Stimulated activated CD4-positive, alpha-beta T cell treated with anti-CD3 and anti-CD28 coated beads, Interleukin-1b, Interleukin-23, amount 100 ng/mL, for 1 hour (primary cell): ENCODE data around the gene SAP130.

Source experiments
- DNase-seq, 2 donors: peaks; one replicate each; pipeline ENCODE4 v3.0.0-alpha.2; 2020; ENCODE audit warnings: low read depth in 2 of 2

Gene SAP130

DNA sequence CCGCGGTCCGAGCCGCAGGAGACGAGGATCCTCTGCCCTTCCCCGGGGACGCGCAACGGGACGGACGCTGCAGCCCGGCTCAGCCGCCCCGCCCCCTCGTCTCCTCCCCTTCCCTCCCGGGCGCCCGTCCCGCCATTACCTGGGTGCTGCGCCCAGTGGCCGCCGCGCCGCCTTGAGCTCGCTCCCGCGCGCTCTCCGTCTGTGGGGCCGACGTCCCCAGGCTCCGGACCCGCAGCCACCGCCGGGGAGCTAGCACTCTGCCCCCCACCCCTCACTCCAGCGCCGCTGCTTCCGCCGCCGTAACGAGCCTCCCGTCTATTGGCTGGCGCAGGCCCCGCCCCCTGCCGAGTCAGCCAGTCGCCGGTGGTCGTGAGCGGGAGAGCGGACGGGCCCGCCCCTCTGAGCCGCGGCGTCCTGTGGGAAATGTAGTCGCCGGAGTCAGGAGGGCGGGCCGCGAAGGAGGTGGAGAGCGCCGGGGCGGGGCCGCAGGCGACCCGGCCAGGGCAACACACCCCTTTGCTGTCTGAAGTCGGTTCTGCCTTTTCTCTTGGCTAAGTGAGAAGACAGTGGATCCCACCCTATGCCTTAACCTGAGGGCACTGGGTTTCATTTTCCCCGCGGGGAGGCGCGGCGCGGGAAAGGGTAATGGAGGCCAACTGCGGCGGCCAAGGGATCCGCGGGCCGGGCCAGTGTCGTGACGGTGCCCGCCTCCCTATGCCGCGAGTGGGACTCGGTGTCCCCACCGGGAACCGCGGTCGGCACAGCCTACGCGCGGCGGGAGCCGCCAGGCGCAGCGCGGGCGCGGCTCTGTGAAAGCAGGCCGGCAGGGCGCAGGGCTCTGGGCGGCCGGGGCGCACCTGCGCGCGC is at the start of gene SAP130:
Gene SAP130, minus strand, starts transcription at position 259 of the 867 bp plus-strand sequence. CDS start 1,767 bp downstream, outside the sequence.
- DNase-seq, result peak; percentile 94 to 96

DNA sequence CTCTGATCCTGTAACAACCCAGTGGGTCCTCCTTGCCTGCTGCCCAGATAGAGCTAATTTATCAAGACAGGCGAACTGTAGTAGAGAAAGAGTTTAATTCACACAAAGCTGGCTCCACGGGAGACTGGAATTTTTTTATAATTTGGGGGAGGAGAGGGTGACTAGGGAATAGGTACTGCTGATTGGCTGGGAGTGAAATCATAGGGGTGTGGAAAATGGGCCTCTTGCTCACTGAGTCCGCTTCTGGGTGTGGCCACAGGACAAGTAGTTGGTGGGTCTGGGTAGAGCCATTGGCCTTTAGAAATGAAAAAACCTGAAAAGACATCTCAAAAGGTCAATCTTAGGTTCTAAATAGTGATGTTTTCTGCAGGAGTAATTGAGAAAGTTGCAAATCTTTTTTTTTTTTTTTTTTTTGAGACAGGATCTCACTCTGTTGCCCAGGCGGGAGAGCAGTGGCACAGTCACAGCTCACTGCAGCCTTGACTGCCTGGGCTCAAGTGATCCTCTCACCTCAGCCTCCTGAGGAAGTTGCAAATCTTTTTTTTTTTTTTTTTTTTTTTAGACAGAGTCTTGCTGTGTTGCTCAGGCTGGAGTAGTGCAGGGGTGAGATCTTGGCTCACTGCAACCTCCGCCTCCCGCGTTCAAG is 48.7 kb upstream of the SAP130 start:
- no peak for DNase-seq

DNA sequence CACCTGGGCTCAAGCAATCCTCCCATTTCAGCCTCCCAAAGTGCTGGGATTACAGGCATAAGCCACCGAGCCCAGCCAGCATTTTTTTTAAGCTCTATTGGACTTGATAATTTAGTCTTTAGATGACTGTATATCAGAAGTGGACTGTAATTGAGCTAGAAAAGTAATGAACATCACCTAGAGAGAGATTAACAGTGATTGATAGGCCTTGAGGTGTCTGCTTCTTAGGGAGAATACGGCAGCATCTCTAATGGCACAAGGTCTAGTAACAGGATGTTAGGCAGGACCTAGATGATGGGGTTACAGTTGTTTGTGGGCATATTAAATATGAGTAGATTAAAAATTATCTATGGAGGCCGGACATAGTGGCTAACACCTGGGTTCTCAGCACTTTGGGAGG is 45.4 kb upstream of the SAP130 start:
- no peak for DNase-seq

DNA sequence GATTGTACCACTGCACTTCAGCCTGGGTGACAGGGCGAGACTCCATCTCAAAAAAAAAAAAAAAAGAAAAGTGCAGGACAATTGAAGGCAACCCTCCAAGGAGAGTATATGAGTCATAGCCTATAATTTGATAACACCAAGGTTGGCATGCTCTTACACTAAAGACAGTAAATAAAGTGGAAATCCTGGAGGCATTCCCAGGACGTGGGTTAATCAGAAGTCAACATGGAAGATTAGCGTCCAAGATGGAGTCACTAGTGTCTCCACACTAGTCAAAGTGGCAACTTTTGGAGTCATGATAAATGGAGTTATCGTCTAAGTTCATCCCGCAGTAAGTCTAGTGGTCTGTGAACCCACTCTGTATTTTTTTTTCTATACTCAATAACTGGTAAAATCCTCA is 41.9 kb upstream of the SAP130 start:
- DNase-seq, result no peak

DNA sequence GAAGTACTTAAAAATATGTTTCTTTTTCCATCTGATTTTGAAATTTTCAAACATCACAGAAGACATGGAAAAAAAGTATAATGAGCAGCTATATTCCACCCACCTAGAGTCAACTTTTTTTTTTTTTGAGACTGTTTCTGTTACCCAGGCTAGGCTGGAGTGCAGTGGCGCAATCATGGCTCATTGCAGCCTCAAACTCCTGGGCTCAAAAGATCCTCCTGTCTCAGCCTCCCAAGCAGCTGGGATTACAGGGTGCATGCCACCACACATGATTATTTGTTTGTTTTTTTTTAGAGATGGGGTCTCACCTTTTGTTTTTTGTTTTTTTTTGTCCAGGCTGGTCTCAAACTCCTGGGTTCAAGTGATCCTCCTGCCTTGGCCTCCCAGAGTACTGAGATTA is 36.5 kb upstream of the SAP130 start:
- no peak for DNase-seq

DNA sequence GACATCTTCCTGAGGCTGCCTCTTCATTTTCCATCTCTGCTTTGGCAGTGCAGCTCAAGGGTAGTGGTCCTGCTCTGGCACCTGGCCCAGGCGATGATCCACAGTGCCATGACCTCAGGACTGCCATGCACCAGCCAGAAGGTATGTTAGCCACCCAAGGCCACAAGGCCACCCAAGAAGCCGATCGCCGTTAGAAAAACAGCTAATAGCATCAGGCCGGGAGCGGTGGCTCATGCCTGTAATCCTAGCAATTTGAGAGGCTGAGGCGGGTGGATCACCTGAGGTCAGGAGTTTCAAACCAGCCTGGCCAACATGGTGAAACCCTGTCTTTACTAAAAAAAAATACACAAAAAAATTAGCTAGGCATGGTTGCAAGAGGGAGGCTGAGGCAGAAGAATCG is 34.7 kb upstream of the SAP130 start:
- DNase-seq, result no peak

DNA sequence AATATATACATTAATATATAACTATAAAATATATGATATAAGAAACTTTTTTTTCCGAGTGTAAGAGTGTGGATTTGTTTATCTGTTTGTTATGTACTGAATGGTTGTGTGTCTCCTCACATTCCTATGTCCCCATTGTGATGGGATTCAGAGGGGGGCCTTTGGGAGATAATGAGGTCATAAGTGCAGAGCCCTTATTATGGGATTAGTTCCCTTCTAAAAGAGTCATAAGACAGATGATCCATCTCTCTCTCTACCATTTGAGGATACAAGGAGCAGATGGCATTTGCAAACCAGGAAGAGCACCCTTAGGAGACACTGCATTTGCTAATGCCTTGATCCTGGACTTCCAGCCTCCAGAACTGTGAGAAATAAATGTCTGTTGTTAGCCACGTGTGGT is 30.3 kb upstream of the SAP130 start:
- DNase-seq, result no peak

DNA sequence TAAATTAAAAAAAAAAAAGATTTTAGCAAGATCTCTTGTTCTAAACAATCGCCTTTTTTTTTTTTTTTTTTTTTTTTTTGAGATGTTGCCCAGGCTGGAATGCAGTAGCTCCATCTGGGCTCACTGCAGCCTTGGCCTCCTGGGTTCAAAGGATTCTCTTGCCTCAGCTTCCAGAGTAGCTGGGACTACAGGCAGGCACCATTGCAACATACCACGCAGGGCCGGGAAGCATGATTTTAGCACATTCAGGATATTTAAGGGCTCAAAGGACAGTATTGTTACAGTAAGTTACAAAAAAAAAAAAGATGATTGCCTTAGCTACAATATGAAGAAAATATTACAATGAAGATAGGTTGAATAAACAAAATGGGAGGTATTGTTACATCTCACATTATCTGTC is 29.5 kb upstream of the SAP130 start:
- no peak for DNase-seq

DNA sequence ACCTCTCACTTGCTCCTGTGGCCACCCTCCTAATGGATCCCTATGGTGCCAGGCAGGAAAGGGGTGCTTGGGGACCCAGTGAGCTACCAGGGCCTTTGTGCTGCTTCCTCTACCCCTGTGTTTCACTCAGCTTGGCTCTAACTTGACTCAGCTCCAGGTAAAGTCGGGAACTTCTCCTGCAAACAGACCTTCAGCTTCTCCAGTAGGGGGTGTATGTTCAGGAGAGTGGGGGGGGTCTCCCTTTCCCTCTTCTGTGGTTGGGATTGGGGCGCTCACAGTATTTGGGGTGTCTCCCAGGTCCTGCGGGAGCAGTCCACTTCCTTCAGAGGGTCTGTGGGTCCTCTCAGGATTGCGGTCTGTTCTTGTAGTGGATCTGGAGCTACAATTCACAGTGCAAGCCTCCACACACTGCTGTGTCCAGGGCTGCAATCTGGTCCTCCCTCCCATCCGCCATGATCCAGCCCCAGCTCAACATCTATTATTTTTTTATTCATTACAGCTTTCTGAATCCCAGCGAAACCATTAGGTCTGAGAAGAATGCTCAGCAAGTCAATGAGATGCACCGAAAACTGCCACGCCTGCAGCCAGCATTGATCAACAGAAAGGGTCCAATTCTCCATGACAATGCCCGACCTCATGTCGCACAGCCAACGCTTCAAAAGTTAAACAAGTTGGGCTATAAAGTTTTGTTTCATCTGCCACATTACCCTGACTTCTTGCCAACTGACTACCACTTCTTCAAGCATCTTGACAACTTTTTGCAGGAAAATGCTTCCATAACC is 26.4 kb upstream of the SAP130 start:
- DNase-seq, result no peak

DNA sequence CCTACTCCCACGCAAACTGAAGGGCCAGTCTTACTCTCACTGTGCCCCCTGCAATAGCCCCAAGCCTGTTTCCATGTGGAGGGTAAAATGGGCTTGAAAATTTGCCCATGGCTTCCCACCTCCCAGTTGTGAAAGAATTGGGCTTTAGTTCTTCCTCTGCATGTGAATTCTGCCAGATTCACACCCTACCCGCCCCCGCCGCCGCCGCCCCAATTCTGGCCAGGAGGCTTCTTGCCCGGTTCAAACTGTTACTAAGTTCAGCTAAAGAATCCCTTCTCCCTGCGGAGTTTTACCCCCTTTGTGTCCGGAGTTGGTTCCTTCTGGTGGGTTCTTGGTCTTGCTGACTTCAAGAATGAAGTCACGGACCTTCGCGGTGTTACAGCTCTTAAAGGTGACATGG is 25.5 kb upstream of the SAP130 start:
- DNase-seq, result no peak

DNA sequence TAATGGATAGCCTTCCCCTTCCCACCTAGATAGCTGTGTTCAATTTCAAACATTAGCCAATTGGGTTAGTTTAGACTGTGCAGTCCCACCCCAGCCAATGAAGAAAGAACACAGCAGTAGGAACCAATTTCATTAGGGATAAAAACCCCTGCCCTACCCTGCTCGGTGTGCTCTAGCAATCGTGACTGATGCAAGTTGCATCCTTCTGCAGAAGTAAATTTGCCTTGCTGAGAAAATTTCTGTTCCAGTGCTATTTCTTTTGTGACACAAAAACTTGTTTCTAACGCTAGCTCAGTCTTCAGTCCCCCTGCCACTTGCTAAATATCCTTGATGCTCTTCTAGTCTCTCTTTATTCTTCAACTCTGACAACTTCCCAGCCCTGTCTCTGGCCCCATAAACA is 15.2 kb upstream of the SAP130 start:
- no peak for DNase-seq

DNA sequence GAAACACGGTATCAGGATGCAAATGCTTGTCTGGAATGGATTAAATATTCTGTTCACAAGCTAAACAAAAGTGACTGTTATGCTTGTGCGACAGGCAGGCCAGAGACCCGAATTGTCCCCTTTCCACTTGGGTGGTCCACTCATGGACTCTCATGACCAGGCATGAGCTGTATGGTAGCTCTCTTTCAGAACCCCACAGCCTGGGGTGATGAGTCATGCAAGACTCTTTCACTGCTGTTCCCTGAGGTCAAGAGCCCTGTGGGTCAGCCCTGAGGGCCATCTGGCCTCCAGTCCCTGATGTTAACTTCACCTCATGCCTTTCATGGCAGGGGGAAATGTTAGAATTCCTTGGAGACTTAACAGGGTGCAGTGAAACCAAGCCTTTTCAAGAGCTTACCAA is 13.7 kb upstream of the SAP130 start:
- no peak for DNase-seq

DNA sequence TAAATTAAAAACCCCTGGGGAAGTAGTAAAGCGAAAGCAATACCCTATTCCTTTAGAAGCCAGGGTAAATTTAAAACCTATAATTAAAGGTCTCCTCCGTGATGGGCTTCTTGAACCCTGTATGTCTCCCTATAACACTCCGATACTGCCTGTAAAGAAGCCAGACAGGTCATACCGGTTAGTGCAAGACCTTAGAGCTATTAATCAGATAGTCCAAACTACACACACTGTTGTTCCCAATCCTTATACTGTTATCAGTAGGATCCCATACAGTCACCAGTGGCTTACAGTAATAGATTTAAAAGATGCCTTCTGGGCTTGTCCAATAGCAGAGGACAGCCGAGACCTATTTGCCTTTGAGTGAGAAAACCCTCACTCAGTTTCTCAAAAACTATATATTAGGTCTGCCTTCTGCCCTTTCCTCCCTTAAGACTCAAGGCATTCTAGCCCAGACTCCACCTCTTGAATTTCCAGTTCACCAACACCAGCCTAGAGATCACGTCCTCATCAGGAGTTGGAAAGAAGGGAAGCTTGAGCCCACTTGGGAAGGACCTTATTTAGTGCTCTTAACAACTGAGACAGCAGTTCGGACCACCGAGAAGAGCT is 12.4 kb upstream of the SAP130 start:
- no peak for DNase-seq

DNA sequence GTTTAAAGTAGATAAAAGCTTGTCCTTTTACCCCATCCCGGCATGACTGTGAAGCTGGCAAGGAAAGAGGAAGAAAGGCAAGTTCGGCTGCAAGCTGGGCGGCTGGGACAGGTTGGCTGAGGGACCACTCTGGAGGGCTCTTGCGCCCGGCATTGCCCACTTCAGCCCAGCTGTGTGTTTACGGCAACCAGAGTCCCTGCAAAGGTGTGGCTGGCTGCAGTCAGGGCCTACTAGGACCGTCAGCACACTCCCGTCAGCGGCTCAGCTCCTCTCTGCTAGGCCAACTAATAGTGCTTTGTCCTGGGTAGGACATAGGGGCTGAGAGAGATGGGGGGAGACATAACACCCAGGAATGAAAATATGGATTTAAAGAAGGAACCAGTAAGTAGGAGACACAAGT is 11.7 kb upstream of the SAP130 start:
- no peak for DNase-seq

DNA sequence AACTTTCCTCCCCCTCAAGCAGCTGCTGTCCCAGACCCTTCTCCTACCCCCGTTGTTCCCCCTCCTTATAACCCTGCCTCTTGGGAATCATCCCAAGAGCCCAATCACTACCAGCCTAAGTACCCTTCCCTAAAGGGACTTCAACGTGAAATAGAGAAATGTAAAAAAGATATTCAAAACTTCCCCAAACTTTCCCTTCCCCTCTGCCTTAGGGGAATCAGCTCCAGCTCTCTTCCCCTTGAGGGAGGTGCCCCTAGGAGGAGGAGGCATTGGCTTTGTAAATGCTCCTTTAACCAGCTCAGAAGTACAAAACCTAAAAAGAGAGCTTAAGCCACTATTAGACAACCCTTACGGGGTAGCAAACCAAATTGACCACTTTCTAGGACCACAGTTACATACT is 10.6 kb upstream of the SAP130 start:
- no peak for DNase-seq

DNA sequence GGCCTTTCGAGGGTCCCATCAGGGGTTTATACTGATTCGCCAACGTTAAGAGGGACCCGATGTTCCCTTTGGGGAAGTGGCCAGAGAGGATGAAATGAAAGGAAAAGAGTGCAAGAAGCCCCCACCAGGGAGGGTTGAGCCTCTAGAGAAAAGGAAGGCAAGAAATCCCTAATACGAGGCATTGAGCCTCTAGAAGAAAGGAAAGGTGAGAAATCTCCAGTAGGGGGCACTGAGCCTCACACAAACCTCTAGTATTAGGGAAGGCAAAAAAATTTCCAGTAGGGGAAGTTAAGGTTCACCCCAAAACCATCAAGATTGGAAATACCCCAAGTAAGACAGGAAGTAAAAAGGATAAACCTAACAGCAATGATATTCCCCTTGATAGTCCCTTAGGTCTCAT is 9.8 kb upstream of the SAP130 start:
- no peak for DNase-seq

DNA sequence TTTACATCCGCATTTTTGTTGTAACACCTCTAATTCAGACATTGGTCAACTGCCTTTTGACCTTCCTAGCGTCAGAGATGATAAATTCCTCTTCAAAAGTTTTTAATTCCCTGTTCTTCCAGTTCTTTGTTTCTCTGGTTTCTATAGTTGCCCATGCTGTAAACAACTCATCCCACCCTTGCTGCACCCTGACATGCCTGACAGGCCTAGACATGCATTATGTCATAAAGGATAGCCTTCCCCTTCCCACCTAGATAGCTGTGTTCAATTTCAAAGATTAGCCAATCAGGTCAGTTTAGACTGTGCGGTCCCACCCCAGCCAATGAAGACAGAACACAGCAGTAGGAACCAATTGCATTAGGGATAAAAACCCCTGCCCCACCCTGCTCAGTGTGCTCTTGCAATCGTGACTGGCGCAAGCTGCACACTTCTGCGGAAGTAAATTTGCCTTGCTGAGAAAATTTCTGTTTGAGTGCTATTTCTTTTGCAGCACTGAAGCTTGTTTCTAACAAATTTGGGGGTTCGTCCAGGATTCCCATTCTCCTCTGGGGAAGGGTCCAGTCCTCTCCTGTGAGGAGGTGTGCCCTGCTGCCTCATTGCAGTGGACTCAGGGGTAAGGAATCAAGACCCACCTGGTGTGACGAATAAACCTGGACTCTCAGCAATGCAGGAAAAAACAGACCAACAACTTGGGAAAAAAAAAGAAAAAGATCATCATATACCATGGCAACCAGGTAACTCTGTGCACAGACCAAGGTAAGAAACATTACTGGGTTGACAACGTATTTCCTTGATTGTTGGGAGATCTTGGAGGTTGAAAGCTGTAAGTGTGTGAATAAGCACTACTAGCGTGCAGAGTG is 9.1 kb upstream of the SAP130 start:
- DNase-seq, result no peak

DNA sequence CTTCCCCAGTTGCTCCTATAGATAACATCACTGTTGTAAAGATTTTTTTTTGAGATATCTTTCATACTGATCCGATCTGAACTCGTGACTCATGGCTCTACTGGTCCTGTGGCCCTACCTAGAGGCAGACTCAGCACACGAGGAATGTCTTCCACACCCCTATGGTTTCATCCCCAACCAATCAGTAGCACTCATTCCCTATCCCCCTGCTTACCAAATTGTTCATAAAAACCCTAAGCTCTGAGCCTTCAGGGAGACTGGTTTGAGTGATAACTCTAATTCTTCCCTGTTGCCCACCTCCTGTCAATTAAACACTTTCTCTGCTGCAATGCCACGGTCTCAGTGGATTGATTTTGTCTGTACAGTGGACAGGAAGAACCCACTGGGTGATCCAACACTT is 4.2 kb upstream of the SAP130 start:
- no peak for DNase-seq

DNA sequence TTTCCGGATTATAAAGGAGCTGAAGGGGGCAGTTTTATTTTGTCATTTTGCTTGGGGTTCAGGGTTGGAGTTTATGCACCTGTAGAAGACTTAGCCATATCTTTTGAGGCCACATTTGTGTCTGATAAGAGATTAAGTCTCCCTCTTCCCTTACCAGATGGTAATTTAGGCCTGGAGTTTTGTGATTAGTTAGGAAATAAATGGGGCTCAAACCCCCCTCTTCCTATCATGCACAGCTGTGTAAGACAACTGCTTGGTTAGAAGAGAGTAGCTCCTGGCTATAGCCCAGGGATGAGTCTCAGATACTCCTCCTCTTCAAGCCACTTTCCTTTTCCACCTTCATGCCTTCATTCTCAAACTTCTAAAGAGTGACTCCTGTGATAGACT is 802 bp upstream of the SAP130 start:
- DNase-seq, result no peak

DNA sequence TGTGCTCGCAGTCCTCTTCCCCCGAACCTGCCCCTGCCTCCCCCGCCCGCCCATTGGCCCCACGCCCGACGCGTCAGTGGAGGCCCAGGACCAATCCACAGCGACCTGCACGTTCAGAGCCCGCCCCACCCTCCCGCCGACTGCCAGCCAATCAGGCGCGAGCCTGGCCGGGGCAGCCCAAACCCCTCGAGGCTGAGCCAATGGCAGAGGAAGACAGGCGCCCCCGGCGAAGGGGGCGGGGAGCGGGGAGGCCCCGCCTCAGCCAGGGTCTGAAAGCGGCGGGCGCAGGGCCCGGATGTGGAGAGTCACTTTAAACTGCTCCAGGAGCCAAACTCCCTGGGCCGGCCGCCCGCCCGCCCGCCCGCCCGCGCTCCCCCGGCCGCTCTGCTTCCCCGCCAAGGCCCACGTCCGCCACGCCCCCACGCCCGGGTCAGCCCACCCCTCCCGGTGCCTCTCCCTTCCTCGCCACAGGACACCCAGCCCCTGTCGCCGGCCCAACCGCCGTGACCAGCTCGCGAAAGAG is 520 bp downstream of the SAP130 start:
- DNase-seq, result peak; percentile 96 to 98
